ENCODE measurements around the gene KIF19.
A peak's percentile ranks its signal among the peaks of the same experiment; 100 is the strongest.

Gene KIF19

GRCh38 chr17:74362069-74362405, 36.0 kb downstream of the KIF19 start:
- no peak for TF ChIP-seq SPI1 (IDR thresholded peaks at IDR 0.05; ENCODE audit: borderline replicate concordance, low read depth)
- no peak for TF ChIP-seq GABPA (IDR thresholded peaks at IDR 0.05; ENCODE audit: low read depth)
- no peak for TF ChIP-seq POLR2AphosphoS5 (IDR thresholded peaks at IDR 0.05; ENCODE audit: low read depth)
- TF ChIP-seq REST (IDR thresholded peaks at IDR 0.05; ENCODE audit: insufficient replicate concordance, low read depth): no peak
- TF ChIP-seq, protein P1, sequence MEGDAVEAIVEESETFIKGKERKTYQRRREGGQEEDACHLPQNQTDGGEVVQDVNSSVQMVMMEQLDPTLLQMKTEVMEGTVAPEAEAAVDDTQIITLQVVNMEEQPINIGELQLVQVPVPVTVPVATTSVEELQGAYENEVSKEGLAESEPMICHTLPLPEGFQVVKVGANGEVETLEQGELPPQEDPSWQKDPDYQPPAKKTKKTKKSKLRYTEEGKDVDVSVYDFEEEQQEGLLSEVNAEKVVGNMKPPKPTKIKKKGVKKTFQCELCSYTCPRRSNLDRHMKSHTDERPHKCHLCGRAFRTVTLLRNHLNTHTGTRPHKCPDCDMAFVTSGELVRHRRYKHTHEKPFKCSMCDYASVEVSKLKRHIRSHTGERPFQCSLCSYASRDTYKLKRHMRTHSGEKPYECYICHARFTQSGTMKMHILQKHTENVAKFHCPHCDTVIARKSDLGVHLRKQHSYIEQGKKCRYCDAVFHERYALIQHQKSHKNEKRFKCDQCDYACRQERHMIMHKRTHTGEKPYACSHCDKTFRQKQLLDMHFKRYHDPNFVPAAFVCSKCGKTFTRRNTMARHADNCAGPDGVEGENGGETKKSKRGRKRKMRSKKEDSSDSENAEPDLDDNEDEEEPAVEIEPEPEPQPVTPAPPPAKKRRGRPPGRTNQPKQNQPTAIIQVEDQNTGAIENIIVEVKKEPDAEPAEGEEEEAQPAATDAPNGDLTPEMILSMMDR (IDR thresholded peaks at IDR 0.05; ENCODE audit: insufficient read depth, low read length): no peak
- peaks cover 37% of the 10 kb centered on the region for H3K27me3 ChIP-seq (ENCODE audit: insufficient read depth, poor library complexity, severe bottlenecking)
- no peak overlapping the region for H3K27ac ChIP-seq (replicated peaks)
- DNase-seq (ENCODE audit: low read depth in 1 of 2, low spot score in 1 of 2): no peak
- H3K4me3 ChIP-seq (replicated peaks; ENCODE audit: insufficient read depth, low read length): no peak overlapping the region

- no peak overlapping the region for H3K27ac ChIP-seq (replicated peaks)
- no peak overlapping the region for H3K4me3 ChIP-seq (replicated peaks; ENCODE audit: insufficient read depth, low read length)
- no peak for DNase-seq (ENCODE audit: low read depth in 1 of 2, low spot score in 1 of 2)
- H3K27me3 ChIP-seq (ENCODE audit: insufficient read depth, poor library complexity, severe bottlenecking): peaks cover 29% of the 10 kb centered on the region
- TF ChIP-seq POLR2AphosphoS5 (IDR thresholded peaks at IDR 0.05; ENCODE audit: low read depth): no peak
Observed at GRCh38 chr17:74362810-74363498, 36.9 kb downstream of the KIF19 start.

DNA sequence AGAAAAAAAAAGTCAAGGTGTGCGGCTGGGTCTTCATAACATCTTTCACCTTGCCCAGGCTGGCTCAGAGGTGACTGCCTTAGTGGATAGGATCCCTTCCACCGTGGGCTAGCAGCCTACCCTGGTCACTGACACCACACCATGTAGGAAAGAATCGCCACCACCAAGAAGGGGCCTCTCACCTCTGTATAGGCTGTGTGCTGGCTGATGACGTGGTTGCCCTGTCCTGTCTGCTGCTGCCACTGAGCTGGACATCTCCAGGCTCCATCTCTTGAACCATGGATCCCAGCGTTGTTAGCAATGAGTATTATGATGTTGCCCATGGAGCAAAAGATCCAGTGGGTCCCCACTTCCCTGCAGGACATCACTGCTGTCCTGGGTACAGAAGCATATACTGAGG, 41.2 kb downstream of the KIF19 start, which contains the start of gene GPR142:
Gene GPR142 (plus strand): TSS at position 301 of the 400 bp plus-strand sequence. CDS start 2,035 bp downstream, outside the sequence.
- DNase-seq (ENCODE audit: low read depth in 1 of 2, low spot score in 1 of 2): no peak
- TF ChIP-seq REST (IDR thresholded peaks at IDR 0.05; ENCODE audit: insufficient replicate concordance, low read depth): no peak
- no peak for TF ChIP-seq SPI1 (IDR thresholded peaks at IDR 0.05; ENCODE audit: borderline replicate concordance, low read depth)
- no peak for TF ChIP-seq GABPA (IDR thresholded peaks at IDR 0.05; ENCODE audit: low read depth)
- no peak for TF ChIP-seq POLR2AphosphoS5 (IDR thresholded peaks at IDR 0.05; ENCODE audit: low read depth)
- TF ChIP-seq, protein P1 (IDR thresholded peaks at IDR 0.05; ENCODE audit: insufficient read depth, low read length): no peak
- Histone ChIP-seq H3K4me3 (replicated peaks; ENCODE audit: insufficient read depth, low read length) (no peak within 1 kb of the TSS), H3K27me3 (ENCODE audit: insufficient read depth, poor library complexity, severe bottlenecking) (peaks cover 4% of the 10 kb centered on the region), H3K27ac (replicated peaks) (no peak within 1 kb of the TSS)

GRCh38 chr17:74368341-74369081, 42.5 kb downstream of the KIF19 start:
- H3K4me3 ChIP-seq (replicated peaks; ENCODE audit: insufficient read depth, low read length): no peak overlapping the region
- peak in 1 of 2 experiments; percentile 63 for DNase-seq (ENCODE audit: low read depth in 1 of 2, low spot score in 1 of 2)
- no peaks in the 10 kb centered on the region for H3K27me3 ChIP-seq (ENCODE audit: insufficient read depth, poor library complexity, severe bottlenecking)
- TF ChIP-seq, protein P1 (IDR thresholded peaks at IDR 0.05; ENCODE audit: insufficient read depth, low read length): peak; percentile 91
- no peak for TF ChIP-seq GABPA (IDR thresholded peaks at IDR 0.05; ENCODE audit: low read depth)
- H3K27ac ChIP-seq (replicated peaks): no peak overlapping the region
